Mesodermal cell (in vitro differentiated cells): ENCODE results near the gene FOXP1.
"Not testable (repeated sequence)": the region's sequence is repeated elsewhere in the genome, so short reads cannot be mapped to it uniquely, and the experiment has no call there.

Experiments used
- H3K27ac ChIP-seq: 2 replicates; pipeline ENCODE4 v1.7.0; 2013; ENCODE audit warnings: mild to moderate bottlenecking, low read depth, low read length, moderate library complexity; ENCODE audit not compliant: severe bottlenecking
- H3K36me3 ChIP-seq: 2 replicates; pipeline ENCODE4 v1.7.1; 2013; ENCODE audit warnings: mild to moderate bottlenecking, low read length, moderate library complexity; ENCODE audit not compliant: control insufficient read depth, insufficient read depth
- H3K4me1 ChIP-seq: one replicate; pipeline ENCODE4 v1.7.1; 2013; ENCODE audit warnings: mild to moderate bottlenecking, low read length; ENCODE audit not compliant: insufficient read depth, control insufficient read depth, poor library complexity, severe bottlenecking
- H3K4me3 ChIP-seq: 2 replicates; pipeline ENCODE4 v1.7.0; 2013; ENCODE audit warnings: low read length, control low read depth, mild to moderate bottlenecking; ENCODE audit not compliant: insufficient read depth, poor library complexity, severe bottlenecking; ENCODE audit errors: extremely low read depth
- H3K9me3 ChIP-seq: 2 replicates; pipeline ENCODE4 v1.7.1; 2013; ENCODE audit warnings: mild to moderate bottlenecking, low read length, moderate library complexity; ENCODE audit not compliant: control insufficient read depth
- WGBS, 2 experiments: methylation state at CpG; one replicate each; pipeline ENCODE4 v1.1.5; 2013; ENCODE audit warnings: missing lambda C conversion rate in 2 of 2; ENCODE audit not compliant: insufficient coverage in 2 of 2; 5-methylcytosine and 5-hydroxymethylcytosine counted together

Gene FOXP1

DNA sequence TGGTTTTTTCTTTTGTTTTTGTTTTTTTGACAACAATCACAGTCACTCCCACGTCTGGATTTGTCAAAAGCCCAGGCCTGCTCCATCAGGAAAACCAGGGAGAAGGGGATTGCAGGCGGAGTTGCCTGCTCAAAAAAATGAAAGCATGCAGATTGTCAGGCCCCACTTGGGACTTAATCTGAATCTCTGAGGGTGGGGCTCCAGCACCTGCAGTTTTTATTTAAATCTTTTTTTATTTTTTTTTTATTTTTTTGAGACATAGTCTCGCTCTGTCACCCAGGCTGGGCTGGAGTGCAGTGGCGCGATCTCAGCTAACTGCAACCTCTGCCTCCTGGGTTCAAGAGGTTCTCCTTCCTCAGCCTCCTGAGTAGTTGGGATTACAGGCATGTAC is 140.9 kb downstream of the FOXP1 start:
- Histone ChIP-seq H3K36me3 (no peaks in the 10 kb centered on the region), H3K27ac (no peak overlapping the region), H3K4me1 (peaks cover 43% of the 10 kb centered on the region), H3K9me3 (no peaks in the 10 kb centered on the region), H3K4me3 (no peak overlapping the region)
- WGBS, 2 experiments, result 75 to 100% methylated on average over 2 to 5 of the region's 5 CpGs

DNA sequence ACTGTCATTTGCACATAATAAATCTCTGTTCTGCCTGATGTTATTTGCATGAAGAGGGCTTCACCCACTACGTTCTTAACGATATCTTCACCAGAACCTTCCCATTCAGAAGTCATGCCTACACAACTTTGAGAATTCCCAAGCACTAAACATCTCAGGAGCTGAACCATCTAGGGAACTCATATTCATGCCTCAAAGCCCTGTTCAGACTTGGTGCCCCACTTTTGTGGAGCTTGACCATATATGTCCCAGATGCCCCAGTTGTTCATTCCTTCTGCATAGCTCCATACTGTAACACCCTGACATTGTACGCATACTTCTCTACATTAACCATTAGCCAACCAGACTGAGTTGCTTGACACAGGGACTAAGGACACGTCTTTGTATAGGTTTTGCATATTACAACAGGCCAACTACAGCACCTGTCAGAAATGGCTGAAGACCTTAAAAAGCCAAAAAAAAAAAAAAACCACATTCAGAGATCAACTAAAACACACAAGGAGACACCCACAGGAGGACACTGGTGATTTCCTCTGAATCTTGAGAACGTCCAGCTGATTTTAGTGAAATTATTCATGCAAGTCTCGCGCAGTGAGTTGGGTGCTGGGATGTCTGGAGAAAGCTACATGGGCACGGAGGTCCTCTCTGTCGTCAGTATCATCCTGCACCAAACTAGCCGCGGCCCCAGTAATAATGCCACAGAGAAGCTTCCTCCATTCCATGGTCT is 141.4 kb downstream of the FOXP1 start:
- Histone ChIP-seq H3K27ac (no peak overlapping the region), H3K4me3 (no peak overlapping the region), H3K36me3 (no peaks in the 10 kb centered on the region), H3K9me3 (no peaks in the 10 kb centered on the region), H3K4me1 (peaks cover 37% of the 10 kb centered on the region)
- 92 to 98% methylated on average over 9 to 10 of the region's 11 CpGs for WGBS, 2 experiments

DNA sequence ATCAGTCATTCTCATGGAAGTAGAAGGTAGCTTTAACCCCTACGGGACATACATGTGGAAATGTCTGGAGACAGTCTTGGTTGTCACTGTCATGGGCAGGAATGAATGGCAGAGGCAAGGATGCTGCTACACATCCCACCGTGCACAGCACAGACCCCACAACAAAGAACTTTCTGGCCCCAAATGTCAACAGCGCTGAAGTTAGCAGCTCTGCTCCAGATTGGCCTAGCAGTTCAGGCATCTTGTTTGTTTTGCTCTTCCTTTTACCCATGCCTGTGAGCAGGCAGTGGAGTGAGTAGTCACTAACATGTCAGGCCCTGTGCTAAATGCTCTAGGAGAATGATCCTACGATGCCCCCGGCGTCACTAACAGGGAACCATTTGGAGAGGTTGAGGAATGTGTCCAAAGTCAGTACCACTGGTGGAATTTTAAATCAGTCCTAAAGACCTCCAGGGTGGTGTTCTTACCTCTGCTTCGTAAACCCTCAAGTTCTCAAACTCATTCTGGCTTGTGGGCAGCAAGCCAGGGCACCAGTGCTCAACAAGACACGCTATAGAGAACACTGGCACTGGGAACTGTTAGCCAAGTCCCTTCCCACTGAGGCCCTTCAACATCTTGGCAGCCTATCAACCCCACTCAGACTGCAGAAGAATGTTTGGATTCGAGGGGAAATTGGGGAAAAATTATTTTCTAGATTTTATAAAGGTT is 142.2 kb downstream of the FOXP1 start:
- H3K4me1 ChIP-seq, result peaks cover 35% of the 10 kb centered on the region
- no peak overlapping the region for H3K4me3 ChIP-seq
- no peaks in the 10 kb centered on the region for H3K36me3 ChIP-seq
- H3K27ac ChIP-seq, result no peak overlapping the region
- 93 to 96% methylated on average over 3 to 5 of the region's 9 CpGs for WGBS, 2 experiments
- H3K9me3 ChIP-seq, result no peaks in the 10 kb centered on the region

DNA sequence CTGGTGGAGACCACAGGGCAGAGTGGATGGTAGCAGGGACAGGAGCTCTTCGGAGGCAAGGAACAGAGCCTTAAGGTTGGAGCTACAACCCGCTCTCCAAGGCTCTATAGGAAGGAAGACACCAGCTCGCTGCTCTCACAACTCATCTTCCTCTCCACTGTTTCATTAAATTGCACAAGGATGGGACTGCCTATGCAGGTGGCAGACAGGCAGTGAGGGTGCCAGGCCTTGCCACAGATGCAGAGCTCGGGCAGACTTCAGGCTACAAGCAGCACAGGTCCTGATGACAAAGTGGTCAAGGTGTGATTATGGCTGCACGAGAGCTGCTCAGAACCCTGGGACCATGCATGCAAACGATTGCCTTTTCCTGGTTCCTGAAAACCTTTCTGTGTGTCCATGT is 144.6 kb downstream of the FOXP1 start:
- H3K9me3 ChIP-seq, result no peaks in the 10 kb centered on the region
- H3K4me1 ChIP-seq, result peaks cover 16% of the 10 kb centered on the region
- no peak overlapping the region for H3K4me3 ChIP-seq
- H3K27ac ChIP-seq, result no peak overlapping the region
- H3K36me3 ChIP-seq, result no peaks in the 10 kb centered on the region
- WGBS, 2 experiments, result 87 to 94% methylated on average over 4 to 6 of the region's 6 CpGs

DNA sequence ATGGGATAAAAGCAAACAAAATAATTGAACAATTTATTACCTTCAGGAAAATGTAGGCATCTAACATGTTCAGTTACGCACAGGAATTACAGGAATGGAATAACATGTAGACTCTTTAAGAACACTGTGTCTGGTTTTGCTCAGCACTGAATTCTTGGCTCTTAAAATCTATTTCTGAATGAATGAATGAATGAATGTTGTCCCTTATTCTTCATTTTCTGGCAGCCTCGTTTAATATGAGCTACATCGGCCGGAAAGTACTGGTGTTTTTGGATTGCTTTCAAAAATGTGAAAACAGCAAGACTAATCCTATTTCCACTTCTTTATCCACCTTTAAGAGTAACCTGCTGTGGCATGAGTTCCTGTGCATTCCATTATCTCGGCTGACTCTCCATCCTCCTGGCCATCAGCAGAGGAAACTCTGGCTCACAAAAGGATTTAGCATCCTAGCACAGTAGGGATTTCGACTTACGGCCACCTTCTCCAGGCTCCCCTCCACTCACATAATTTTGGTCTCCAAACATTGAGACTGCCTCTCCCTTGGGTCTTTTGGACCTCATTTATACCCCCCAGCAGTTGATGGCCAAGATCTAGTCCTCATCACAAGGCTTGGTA is 145.3 kb downstream of the FOXP1 start:
- Histone ChIP-seq H3K9me3 (no peaks in the 10 kb centered on the region), H3K4me1 (peaks cover 11% of the 10 kb centered on the region), H3K36me3 (no peaks in the 10 kb centered on the region), H3K4me3 (no peak overlapping the region), H3K27ac (no peak overlapping the region)
- WGBS, 2 experiments, result 68 to 77% methylated on average over 4 of the region's 7 CpGs

DNA sequence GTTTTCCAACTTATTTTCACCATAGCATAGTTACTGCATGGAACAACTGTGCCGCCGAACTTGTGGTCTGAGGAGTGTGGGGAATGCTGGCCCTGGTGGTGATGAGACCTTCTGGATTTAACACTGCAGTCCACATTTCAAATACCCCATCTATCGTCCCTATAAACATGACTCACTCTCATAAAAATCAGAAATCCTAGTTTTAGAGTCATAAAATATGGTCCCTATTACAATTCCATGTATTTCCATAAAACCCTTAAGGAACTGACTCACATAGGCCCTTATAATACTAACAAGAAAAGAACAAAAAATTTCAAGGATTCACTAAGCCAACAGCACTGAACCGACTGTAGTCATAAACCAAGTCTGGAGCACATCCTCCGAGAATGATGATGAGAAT is 147.2 kb downstream of the FOXP1 start:
- H3K27ac ChIP-seq, result no peak overlapping the region
- H3K9me3 ChIP-seq, result no peaks in the 10 kb centered on the region
- H3K4me3 ChIP-seq, result no peak overlapping the region
- 90 to 93% methylated on average over 2 to 3 of the region's 5 CpGs for WGBS, 2 experiments
- no peaks in the 10 kb centered on the region for H3K36me3 ChIP-seq
- H3K4me1 ChIP-seq, result peaks cover 4% of the 10 kb centered on the region

DNA sequence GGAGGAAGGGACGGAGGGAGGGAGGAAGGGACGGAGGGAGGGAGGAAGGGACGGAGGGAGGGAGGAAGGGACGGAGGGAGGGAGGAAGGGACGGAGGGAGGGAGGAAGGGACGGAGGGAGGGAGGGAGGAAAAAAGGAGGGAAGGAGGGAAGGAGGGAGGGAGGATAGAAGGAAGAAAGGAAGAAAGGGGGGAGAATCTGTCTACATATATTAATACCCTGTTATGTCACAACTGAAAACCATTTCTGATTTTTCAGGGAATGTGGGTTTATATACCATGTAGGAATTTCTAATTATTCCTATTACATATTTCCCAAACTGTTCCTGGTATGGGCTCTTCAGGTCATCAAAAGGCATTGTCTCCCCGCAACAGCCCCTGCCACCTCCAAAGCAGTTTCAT is 147.7 kb downstream of the FOXP1 start:
- not testable (repeated sequence) for H3K9me3 ChIP-seq, H3K36me3 ChIP-seq, H3K4me1 ChIP-seq, H3K4me3 ChIP-seq, H3K27ac ChIP-seq
- WGBS, 2 experiments, result 90% methylated on average over 1 of the region's 7 CpGs; no CpG with 5 or more reads in 1 of the 2 experiments

DNA sequence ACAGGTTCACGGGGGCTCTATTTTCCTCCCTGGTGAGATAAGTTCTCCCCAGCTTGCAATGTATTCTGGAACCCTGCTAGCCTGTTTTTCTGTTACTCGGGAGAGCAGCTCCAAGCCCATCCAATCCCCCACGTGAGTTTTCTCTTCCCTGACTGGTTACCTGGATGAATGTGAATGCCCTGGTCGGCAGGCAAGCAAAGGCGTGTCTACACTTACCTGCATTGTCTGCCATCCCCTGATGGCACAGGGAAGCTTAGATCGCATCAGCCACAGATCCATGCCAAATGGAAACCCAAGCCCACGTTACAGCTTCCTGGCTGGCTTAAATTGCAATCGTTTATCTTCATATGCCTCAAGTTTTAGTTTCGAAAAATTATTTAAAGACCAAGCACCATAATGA is 149.9 kb downstream of the FOXP1 start:
- Histone ChIP-seq H3K4me1 (peaks cover 15% of the 10 kb centered on the region), H3K9me3 (no peaks in the 10 kb centered on the region), H3K27ac (no peak overlapping the region), H3K36me3 (no peaks in the 10 kb centered on the region), H3K4me3 (no peak overlapping the region)
- WGBS, 2 experiments, result 82 to 84% methylated on average over 8 to 9 of the region's 9 CpGs

DNA sequence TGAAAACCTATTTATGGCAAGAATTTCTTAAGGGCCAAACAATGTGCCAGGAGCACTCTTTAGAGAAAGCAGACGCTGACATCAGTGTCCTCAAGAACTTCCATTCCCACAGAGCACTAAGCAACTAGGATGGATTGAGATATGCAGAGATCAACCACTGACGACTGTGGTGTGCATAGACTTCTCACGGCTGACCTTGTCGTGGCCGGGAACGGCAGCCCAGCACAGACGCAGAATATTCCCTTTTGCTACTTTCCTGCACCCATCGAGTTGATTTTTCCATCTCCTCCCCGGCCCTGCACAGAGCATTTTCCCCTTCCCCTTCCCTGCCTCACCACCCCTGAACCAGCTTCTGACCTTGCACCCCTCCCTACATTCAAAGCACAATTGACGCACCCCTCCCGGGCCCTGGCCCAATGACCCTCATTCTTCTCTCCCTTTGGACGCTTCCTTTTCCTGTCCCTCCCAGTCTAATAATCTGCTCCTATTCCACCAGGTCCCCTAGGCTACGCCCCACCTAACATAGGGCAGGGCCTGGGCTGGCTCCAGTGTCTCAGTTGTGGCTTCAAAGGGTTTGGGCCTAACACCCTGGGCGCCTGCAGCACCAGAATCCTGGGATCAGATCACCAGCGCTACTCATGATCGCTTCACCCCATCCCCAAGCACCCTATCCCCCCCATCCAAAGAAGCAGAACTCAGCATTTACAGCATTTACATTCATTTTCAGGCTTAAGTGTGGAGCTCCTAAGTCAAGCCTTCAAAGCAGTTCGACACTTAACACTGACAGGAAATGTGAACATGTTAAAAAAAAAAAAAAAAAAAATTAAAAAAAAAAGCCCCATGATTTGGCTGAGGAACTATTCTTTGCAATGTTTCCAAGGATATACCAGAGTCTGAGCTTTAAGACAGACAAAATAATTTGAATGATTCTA is 151.2 kb downstream of the FOXP1 start:
- Histone ChIP-seq H3K9me3 (no peaks in the 10 kb centered on the region), H3K36me3 (no peaks in the 10 kb centered on the region), H3K4me1 (peaks cover 15% of the 10 kb centered on the region), H3K4me3 (no peak overlapping the region), H3K27ac (no peak overlapping the region)
- 95 to 97% methylated on average over 11 to 15 of the region's 17 CpGs for WGBS, 2 experiments

DNA sequence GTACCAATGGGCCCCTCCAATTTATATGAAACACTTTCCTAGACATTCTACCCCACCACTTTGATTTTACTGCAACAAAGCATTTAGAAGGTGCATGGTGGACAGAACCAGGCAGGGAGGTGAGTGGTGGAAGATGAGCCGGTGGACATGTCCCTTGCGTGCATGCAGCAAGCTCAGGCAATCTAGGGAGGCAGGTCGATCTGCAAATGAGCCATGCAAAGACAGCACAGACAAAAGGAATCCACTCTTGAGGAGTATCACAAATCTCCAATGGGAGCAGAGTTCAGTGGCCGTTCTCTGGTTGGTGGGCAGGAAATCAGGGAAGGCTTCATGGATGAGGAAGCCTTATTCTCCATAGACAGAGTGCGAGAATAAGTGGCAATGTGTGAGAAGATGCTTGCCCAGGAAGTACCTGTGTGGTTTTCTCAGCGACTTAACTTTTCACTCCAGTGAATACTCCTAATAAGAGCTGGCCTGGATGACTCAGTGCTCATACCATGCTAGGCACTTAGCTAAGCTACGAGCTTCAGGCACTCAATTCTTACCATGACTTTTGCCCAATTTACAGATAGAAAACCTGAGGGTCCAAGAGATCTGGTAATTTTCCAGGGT is 152.5 kb downstream of the FOXP1 start:
- Histone ChIP-seq H3K4me1 (peaks cover 15% of the 10 kb centered on the region), H3K36me3 (no peaks in the 10 kb centered on the region), H3K9me3 (no peaks in the 10 kb centered on the region), H3K27ac (no peak overlapping the region), H3K4me3 (no peak overlapping the region)
- WGBS, 2 experiments, result 90 to 95% methylated on average over 6 to 7 of the region's 7 CpGs
